Tibial nerve (tissue), 4 donors: ENCODE results near the gene DISC1.

Experiments used
- CTCF ChIP-seq, 5 experiments: fragments of 200-600 bp in 3 of 5; fragments of 450-650 bp in 2 of 5; sonication (generic) in 3 of 5; IDR thresholded peaks; one replicate each; pipeline ENCODE4 v1.5.1; 2016 to 2019; ENCODE audit warnings: antibody characterized with exemption in 5 of 5, mild to moderate bottlenecking in 3 of 5, moderate library complexity in 2 of 5
- EP300 ChIP-seq, 2 donors: sonication (generic); formaldehyde crosslinking; IDR thresholded peaks; one replicate each; pipeline ENCODE4 v1.6.1; 2017; ENCODE audit warnings: antibody characterized with exemption in 2 of 2, mild to moderate bottlenecking in 1 of 2
- POLR2A ChIP-seq, 2 donors: fragments of 450-650 bp; IDR thresholded peaks; one replicate each; pipeline ENCODE4 v1.6.1; 2017; ENCODE audit warnings: antibody characterized with exemption in 2 of 2, mild to moderate bottlenecking in 2 of 2, moderate library complexity in 2 of 2

GRCh38 chr1:231733672-231734071, 107.1 kb downstream of the DISC1 start:
- TF ChIP-seq EP300 (IDR thresholded peaks at IDR 0.05) (no peak), CTCF (IDR thresholded peaks at IDR 0.05) (no peak), POLR2A (IDR thresholded peaks at IDR 0.05) (no peak)
